ENCODE results near the gene BICRA. TPM values are rescaled to one million over a fixed set of nuclear protein-coding genes. Genes with fewer than 3 reads are reported as not detected.

Gene BICRA
- total and polyA plus RNA-seq, 9 of the 15 experiments (the other 6 are each of a cell fraction or from before 2014, with no cell fraction given): 0.01 to 8.8 (median 1.2) TPM

DNA sequence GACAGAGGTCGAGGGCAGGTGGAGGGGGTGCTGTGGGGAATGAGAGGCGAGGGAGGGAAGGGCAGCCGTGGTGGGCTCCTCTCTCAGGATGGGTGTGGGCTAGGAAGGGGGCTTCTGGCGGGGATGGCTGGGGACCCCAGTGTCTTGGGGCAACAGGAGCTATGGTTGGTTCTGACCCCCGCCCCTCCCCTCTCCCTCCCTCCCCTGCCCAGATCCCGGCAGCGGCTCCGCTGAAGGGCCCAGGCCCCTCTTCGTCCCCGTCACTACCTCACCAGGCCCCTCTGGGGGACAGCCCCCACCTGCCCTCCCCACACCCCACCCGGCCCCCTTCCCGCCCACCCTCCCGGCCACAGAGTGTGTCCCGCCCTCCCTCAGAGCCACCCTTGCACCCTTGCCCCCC lies 85.0 kb downstream of the BICRA start:
- no peaks in the 10 kb centered on the region for H3K27me3 ChIP-seq (ENCODE audit: control insufficient read depth in 2 of 2, insufficient read depth in 2 of 2, low read length in 2 of 2)
- FAIRE-seq: no peak
- no peaks in the 10 kb centered on the region for H3K9me3 ChIP-seq (replicated peaks; ENCODE audit: control insufficient read depth, insufficient read depth, low read depth, low read length)
- CTCF ChIA-PET (ENCODE audit: low intra/inter-chr PET ratio): no interaction called here
- no peak for DNase-seq (ENCODE audit: extremely low read depth in 1 of 4, low spot score in 3 of 4)
- H3K9me1 ChIP-seq (ENCODE audit: control insufficient read depth, insufficient read depth, low read length): no peaks in the 10 kb centered on the region
- intact Hi-C loops (cut with micrococcal nuclease) (loop anchor here (10.0 kb wide), 1 partner anchor 399 kb away; no protein-coding TSS in a partner anchor), in situ Hi-C loops (cut with MboI) (no loop called here)
- no peak overlapping the region for H2AFZ ChIP-seq (ENCODE audit: low read depth, low read length)
- H3K9ac ChIP-seq (ENCODE audit: insufficient read depth in 1 of 2, low read depth in 2 of 2, low read length in 2 of 2): no peak overlapping the region
- BruUV-seq (replicated peaks): no TSS peak
- no peak overlapping the region for H3K4me3 ChIP-seq
- POLR2A ChIA-PET: no interaction called here
- H3K4me1 ChIP-seq (replicated peaks in 1 of 2; ENCODE audit: control insufficient read depth in 2 of 2, insufficient read depth in 2 of 2, low read length in 2 of 2): peaks cover 0 to 19% of the 10 kb centered on the region in 2 experiments; a peak in 2 of 5 replicates
- WGBS (ENCODE audit: insufficient coverage, low coverage, missing lambda C conversion rate): no CpG with 5 or more reads among the region's 14 CpGs
- H4K20me1 ChIP-seq (replicated peaks; ENCODE audit: control insufficient read depth, insufficient read depth, low read length): no peaks in the 10 kb centered on the region
- peaks cover 6% of the 10 kb centered on the region; the same call in 1 of the 3 replicates for H3K36me3 ChIP-seq (ENCODE audit: control insufficient read depth, insufficient read depth, low read length)
- H3K27ac ChIP-seq (ENCODE audit: extremely low read depth, low read depth, low read length): no peak overlapping the region
- no peaks in the 10 kb centered on the region for H3K79me2 ChIP-seq (ENCODE audit: control insufficient read depth, insufficient read depth, low read length)
- ATAC-seq: no peak
- H3K4me2 ChIP-seq (ENCODE audit: insufficient read depth, low read length): no peak overlapping the region
- TF ChIP-seq DMBX1 (CRISPR knock-in tag; IDR thresholded peaks at IDR 0.05; ENCODE audit: borderline replicate concordance): no peak
- TF ChIP-seq RFX5 (IDR thresholded peaks at IDR 0.05; ENCODE audit: low read depth, low read length): no peak
- no peak for TF ChIP-seq ZNF124 (CRISPR knock-in tag; IDR thresholded peaks at IDR 0.05)
- no peak for TF ChIP-seq NFIX (CRISPR knock-in tag; IDR thresholded peaks at IDR 0.05; ENCODE audit: low read depth)
- no peak for TF ChIP-seq PHF8 (IDR thresholded peaks at IDR 0.05; ENCODE audit: borderline replicate concordance, low read length)
- no peak for TF ChIP-seq BRD9 (IDR thresholded peaks at IDR 0.05; ENCODE audit: low read depth, partially characterized antibody)
- TF ChIP-seq STAT5A (IDR thresholded peaks at IDR 0.05; ENCODE audit: borderline replicate concordance, low read length): no peak
- TF ChIP-seq ATF1 (CRISPR knock-in tag; IDR thresholded peaks at IDR 0.05): no peak
- no peak for TF ChIP-seq ATF1 (tag; IDR thresholded peaks at IDR 0.05)
- TF ChIP-seq TFE3 (CRISPR knock-in tag; IDR thresholded peaks at IDR 0.05): no peak
- TF ChIP-seq MEIS2 (IDR thresholded peaks at IDR 0.05; ENCODE audit: partially characterized antibody): no peak
- no peak for TF ChIP-seq SRF (CRISPR knock-in tag; IDR thresholded peaks at IDR 0.05)
- TF ChIP-seq, protein P1, sequence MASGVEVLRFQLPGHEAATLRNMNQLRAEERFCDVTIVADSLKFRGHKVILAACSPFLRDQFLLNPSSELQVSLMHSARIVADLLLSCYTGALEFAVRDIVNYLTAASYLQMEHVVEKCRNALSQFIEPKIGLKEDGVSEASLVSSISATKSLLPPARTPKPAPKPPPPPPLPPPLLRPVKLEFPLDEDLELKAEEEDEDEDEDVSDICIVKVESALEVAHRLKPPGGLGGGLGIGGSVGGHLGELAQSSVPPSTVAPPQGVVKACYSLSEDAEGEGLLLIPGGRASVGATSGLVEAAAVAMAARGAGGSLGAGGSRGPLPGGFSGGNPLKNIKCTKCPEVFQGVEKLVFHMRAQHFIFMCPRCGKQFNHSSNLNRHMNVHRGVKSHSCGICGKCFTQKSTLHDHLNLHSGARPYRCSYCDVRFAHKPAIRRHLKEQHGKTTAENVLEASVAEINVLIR (CRISPR knock-in tag; IDR thresholded peaks at IDR 0.05): no peak
- no peak for TF ChIP-seq HCFC1 (IDR thresholded peaks at IDR 0.05; ENCODE audit: low read depth, low read length)
- no peak for TF ChIP-seq ZNF764 (CRISPR knock-in tag; IDR thresholded peaks at IDR 0.05; ENCODE audit: low read depth)
- no peak for TF ChIP-seq HMGN3 (IDR thresholded peaks at IDR 0.05; ENCODE audit: borderline replicate concordance, extremely low read depth, insufficient read length, low read depth, low read length)
- TF ChIP-seq ZNF324 (CRISPR knock-in tag; IDR thresholded peaks at IDR 0.05): no peak
- TF ChIP-seq ZEB2 (IDR thresholded peaks at IDR 0.05): no peak
- TF ChIP-seq GATAD2A (IDR thresholded peaks at IDR 0.05): no peak
- TF ChIP-seq, protein P2, sequence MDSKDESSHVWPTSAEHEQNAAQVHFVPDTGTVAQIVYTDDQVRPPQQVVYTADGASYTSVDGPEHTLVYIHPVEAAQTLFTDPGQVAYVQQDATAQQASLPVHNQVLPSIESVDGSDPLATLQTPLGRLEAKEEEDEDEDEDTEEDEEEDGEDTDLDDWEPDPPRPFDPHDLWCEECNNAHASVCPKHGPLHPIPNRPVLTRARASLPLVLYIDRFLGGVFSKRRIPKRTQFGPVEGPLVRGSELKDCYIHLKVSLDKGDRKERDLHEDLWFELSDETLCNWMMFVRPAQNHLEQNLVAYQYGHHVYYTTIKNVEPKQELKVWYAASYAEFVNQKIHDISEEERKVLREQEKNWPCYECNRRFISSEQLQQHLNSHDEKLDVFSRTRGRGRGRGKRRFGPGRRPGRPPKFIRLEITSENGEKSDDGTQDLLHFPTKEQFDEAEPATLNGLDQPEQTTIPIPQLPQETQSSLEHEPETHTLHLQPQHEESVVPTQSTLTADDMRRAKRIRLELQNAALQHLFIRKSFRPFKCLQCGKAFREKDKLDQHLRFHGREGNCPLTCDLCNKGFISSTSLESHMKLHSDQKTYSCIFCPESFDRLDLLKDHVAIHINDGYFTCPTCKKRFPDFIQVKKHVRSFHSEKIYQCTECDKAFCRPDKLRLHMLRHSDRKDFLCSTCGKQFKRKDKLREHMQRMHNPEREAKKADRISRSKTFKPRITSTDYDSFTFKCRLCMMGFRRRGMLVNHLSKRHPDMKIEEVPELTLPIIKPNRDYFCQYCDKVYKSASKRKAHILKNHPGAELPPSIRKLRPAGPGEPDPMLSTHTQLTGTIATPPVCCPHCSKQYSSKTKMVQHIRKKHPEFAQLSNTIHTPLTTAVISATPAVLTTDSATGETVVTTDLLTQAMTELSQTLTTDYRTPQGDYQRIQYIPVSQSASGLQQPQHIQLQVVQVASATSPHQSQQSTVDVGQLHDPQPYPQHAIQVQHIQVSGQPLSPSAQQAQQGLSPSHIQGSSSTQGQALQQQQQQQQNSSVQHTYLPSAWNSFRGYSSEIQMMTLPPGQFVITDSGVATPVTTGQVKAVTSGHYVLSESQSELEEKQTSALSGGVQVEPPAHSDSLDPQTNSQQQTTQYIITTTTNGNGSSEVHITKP (IDR thresholded peaks at IDR 0.05; ENCODE audit: partially characterized antibody): no peak

All from K562 (cell line).